ENCODE measurements around the gene LRRC39. TPM values are rescaled to one million over a fixed set of nuclear protein-coding genes. Genes with fewer than 3 reads are reported as not detected.

Gene LRRC39
- polyA plus RNA-seq, 3 donors: 0.39 to 1.6 TPM; not detected in 1

DNA sequence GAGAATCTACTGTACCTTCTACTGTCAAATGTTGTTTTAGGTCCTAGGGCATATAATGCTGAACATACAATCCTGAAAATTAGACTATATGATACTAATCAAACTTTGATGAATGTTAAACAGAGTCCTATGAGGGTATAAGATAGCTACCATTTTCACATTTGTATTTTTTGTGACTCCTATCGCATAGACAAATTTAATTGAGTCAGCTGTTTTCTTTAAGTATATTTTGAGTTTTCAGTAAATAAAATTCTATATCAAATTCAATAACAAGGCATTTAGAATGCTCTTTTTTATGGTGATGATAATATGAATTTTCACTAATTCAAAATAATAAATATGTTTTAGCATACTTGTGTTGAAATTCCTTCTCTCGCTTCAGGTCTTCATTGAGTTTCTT is 10.0 kb downstream of the LRRC39 start:
- Histone ChIP-seq H4K20me1 (ENCODE audit: insufficient read depth, low read length) (no peaks in the 10 kb centered on the region), H3K9me3 (replicated peaks in 1 of 2; ENCODE audit: control insufficient read depth in 1 of 2, insufficient read depth in 1 of 2, low read length in 2 of 2) (no peaks in the 10 kb centered on the region), H3K4me1 (ENCODE audit: control insufficient read depth in 1 of 2, insufficient read depth in 2 of 2, low read length in 2 of 2) (no peaks in the 10 kb centered on the region), H3K27ac (ENCODE audit: low read depth in 1 of 2, low read length in 2 of 2) (no peak overlapping the region), H3K36me3 (replicated peaks in 1 of 2; ENCODE audit: control insufficient read depth in 1 of 2, insufficient read depth in 2 of 2, low read length in 2 of 2) (no peaks in the 10 kb centered on the region), H2AFZ (ENCODE audit: insufficient read depth, low read depth, low read length, poor library complexity, severe bottlenecking) (no peak overlapping the region), H3K27me3 (ENCODE audit: control insufficient read depth in 2 of 2, insufficient read depth in 2 of 2, low read length in 2 of 2) (no peaks in the 10 kb centered on the region), H3K4me2 (replicated peaks; ENCODE audit: extremely low read depth, low read length, poor library complexity, severe bottlenecking) (no peak overlapping the region), H3K9ac (ENCODE audit: insufficient read depth, low read length, poor library complexity, severe bottlenecking) (no peak overlapping the region), H3K4me3 (replicated peaks in 1 of 3; ENCODE audit: low read depth in 2 of 3, low read length in 3 of 3) (no peak overlapping the region), H3K79me2 (ENCODE audit: insufficient read depth, low read length) (no peaks in the 10 kb centered on the region)
- Mint-ChIP-seq H3K27me3 (ENCODE audit: low read depth in 3 of 3) (peaks cover 0 to 2% (median 0%) of the 10 kb centered on the region in 3 donors), H3K9me3 (peaks cover 0 to 2% (median 0%) of the 10 kb centered on the region in 7 donors), H3K4me1 (no peaks in the 10 kb centered on the region), H3K36me3 (no peaks in the 10 kb centered on the region), H3K4me3 (no peak overlapping the region), H3K27ac (no peak overlapping the region)
- intact Hi-C loops (cut with micrococcal nuclease): no loop called here
- DNase-seq: no peak
- TF ChIP-seq, protein P1, sequence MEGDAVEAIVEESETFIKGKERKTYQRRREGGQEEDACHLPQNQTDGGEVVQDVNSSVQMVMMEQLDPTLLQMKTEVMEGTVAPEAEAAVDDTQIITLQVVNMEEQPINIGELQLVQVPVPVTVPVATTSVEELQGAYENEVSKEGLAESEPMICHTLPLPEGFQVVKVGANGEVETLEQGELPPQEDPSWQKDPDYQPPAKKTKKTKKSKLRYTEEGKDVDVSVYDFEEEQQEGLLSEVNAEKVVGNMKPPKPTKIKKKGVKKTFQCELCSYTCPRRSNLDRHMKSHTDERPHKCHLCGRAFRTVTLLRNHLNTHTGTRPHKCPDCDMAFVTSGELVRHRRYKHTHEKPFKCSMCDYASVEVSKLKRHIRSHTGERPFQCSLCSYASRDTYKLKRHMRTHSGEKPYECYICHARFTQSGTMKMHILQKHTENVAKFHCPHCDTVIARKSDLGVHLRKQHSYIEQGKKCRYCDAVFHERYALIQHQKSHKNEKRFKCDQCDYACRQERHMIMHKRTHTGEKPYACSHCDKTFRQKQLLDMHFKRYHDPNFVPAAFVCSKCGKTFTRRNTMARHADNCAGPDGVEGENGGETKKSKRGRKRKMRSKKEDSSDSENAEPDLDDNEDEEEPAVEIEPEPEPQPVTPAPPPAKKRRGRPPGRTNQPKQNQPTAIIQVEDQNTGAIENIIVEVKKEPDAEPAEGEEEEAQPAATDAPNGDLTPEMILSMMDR (IDR thresholded peaks at IDR 0.05): no peak
- no CpG with 5 or more reads among the region's 2 CpGs for WGBS (ENCODE audit: insufficient coverage)

DNA sequence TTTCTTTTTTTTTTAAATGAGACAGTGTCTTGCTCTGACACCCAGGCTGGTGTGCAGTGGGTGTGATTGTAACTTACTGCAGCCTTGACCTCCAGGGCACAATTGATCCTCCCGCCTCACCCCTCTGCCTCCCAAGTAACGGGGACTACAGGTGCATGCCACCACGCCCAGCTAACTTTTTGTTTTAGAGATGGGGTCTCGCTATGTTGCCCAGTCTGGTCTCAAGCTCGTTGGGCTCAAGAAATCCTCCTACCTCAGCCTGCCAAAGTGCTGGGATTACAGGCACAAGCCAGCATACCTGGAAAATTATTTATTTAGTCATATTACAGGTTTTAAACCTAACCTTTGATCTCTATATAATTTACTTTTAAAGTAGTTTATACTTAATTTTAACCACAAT is 13.4 kb downstream of the LRRC39 start:
- no peak overlapping the region for H3K27ac Mint-ChIP-seq
- Histone ChIP-seq H3K4me2 (replicated peaks; ENCODE audit: extremely low read depth, low read length, poor library complexity, severe bottlenecking) (no peak overlapping the region), H3K9me3 (replicated peaks in 1 of 2; ENCODE audit: control insufficient read depth in 1 of 2, insufficient read depth in 1 of 2, low read length in 2 of 2) (no peaks in the 10 kb centered on the region), H3K4me1 (ENCODE audit: control insufficient read depth in 1 of 2, insufficient read depth in 2 of 2, low read length in 2 of 2) (no peaks in the 10 kb centered on the region), H3K4me3 (replicated peaks in 1 of 3; ENCODE audit: low read depth in 2 of 3, low read length in 3 of 3) (no peak overlapping the region), H4K20me1 (ENCODE audit: insufficient read depth, low read length) (no peaks in the 10 kb centered on the region), H3K27me3 (ENCODE audit: control insufficient read depth in 2 of 2, insufficient read depth in 2 of 2, low read length in 2 of 2) (no peaks in the 10 kb centered on the region), H3K27ac (ENCODE audit: low read depth in 1 of 2, low read length in 2 of 2) (no peak overlapping the region), H3K9ac (ENCODE audit: insufficient read depth, low read length, poor library complexity, severe bottlenecking) (no peak overlapping the region), H3K79me2 (ENCODE audit: insufficient read depth, low read length) (no peaks in the 10 kb centered on the region), H2AFZ (ENCODE audit: insufficient read depth, low read depth, low read length, poor library complexity, severe bottlenecking) (no peak overlapping the region), H3K36me3 (replicated peaks in 1 of 2; ENCODE audit: control insufficient read depth in 1 of 2, insufficient read depth in 2 of 2, low read length in 2 of 2) (no peaks in the 10 kb centered on the region)
- TF ChIP-seq, protein P1 (IDR thresholded peaks at IDR 0.05): no peak
- H3K4me1 Mint-ChIP-seq: no peaks in the 10 kb centered on the region
- peaks cover 0 to 1% (median 0%) of the 10 kb centered on the region in 7 donors for H3K9me3 Mint-ChIP-seq
- intact Hi-C loops (cut with micrococcal nuclease): no loop called here
- no peak overlapping the region for H3K4me3 Mint-ChIP-seq
- no peaks in the 10 kb centered on the region for H3K36me3 Mint-ChIP-seq
- DNase-seq: no peak
- peaks cover 0 to 2% (median 0%) of the 10 kb centered on the region in 3 donors for H3K27me3 Mint-ChIP-seq (ENCODE audit: low read depth in 3 of 3)
- 100% methylated on average over 1 of the region's 5 CpGs for WGBS (ENCODE audit: insufficient coverage)

Measured in CD14-positive monocyte (primary cell).